ENCODE data around the gene MANBA.

Gene MANBA

GRCh38 chr4:102616636-102617035, 144.1 kb downstream of the MANBA start:
- TF ChIP-seq, protein P1, sequence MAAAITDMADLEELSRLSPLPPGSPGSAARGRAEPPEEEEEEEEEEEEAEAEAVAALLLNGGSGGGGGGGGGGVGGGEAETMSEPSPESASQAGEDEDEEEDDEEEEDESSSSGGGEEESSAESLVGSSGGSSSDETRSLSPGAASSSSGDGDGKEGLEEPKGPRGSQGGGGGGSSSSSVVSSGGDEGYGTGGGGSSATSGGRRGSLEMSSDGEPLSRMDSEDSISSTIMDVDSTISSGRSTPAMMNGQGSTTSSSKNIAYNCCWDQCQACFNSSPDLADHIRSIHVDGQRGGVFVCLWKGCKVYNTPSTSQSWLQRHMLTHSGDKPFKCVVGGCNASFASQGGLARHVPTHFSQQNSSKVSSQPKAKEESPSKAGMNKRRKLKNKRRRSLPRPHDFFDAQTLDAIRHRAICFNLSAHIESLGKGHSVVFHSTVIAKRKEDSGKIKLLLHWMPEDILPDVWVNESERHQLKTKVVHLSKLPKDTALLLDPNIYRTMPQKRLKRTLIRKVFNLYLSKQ (tag by site-specific recombination; IDR thresholded peaks at IDR 0.05; ENCODE audit: borderline replicate concordance): no peak
- no peak for TF ChIP-seq ZNF426 (tag by site-specific recombination; IDR thresholded peaks at IDR 0.05)
- TF ChIP-seq, protein P2, sequence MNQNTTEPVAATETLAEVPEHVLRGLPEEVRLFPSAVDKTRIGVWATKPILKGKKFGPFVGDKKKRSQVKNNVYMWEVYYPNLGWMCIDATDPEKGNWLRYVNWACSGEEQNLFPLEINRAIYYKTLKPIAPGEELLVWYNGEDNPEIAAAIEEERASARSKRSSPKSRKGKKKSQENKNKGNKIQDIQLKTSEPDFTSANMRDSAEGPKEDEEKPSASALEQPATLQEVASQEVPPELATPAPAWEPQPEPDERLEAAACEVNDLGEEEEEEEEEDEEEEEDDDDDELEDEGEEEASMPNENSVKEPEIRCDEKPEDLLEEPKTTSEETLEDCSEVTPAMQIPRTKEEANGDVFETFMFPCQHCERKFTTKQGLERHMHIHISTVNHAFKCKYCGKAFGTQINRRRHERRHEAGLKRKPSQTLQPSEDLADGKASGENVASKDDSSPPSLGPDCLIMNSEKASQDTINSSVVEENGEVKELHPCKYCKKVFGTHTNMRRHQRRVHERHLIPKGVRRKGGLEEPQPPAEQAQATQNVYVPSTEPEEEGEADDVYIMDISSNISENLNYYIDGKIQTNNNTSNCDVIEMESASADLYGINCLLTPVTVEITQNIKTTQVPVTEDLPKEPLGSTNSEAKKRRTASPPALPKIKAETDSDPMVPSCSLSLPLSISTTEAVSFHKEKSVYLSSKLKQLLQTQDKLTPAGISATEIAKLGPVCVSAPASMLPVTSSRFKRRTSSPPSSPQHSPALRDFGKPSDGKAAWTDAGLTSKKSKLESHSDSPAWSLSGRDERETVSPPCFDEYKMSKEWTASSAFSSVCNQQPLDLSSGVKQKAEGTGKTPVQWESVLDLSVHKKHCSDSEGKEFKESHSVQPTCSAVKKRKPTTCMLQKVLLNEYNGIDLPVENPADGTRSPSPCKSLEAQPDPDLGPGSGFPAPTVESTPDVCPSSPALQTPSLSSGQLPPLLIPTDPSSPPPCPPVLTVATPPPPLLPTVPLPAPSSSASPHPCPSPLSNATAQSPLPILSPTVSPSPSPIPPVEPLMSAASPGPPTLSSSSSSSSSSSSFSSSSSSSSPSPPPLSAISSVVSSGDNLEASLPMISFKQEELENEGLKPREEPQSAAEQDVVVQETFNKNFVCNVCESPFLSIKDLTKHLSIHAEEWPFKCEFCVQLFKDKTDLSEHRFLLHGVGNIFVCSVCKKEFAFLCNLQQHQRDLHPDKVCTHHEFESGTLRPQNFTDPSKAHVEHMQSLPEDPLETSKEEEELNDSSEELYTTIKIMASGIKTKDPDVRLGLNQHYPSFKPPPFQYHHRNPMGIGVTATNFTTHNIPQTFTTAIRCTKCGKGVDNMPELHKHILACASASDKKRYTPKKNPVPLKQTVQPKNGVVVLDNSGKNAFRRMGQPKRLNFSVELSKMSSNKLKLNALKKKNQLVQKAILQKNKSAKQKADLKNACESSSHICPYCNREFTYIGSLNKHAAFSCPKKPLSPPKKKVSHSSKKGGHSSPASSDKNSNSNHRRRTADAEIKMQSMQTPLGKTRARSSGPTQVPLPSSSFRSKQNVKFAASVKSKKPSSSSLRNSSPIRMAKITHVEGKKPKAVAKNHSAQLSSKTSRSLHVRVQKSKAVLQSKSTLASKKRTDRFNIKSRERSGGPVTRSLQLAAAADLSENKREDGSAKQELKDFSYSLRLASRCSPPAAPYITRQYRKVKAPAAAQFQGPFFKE (tag by site-specific recombination; IDR thresholded peaks at IDR 0.05; ENCODE audit: borderline replicate concordance): no peak
- no peak for TF ChIP-seq ZNF843 (tag by site-specific recombination; IDR thresholded peaks at IDR 0.05)
- TF ChIP-seq TSHZ1 (tag by site-specific recombination; IDR thresholded peaks at IDR 0.05; ENCODE audit: borderline replicate concordance): no peak
- TF ChIP-seq PRDM1 (tag by site-specific recombination; IDR thresholded peaks at IDR 0.05): no peak
- no peak for TF ChIP-seq ZNF521 (tag by site-specific recombination; IDR thresholded peaks at IDR 0.05)
- no peak for TF ChIP-seq ZNF175 (tag by site-specific recombination; IDR thresholded peaks at IDR 0.05)
- TF ChIP-seq ZNF214 (tag by site-specific recombination; IDR thresholded peaks at IDR 0.05; ENCODE audit: borderline replicate concordance): no peak
- TF ChIP-seq, protein P3, sequence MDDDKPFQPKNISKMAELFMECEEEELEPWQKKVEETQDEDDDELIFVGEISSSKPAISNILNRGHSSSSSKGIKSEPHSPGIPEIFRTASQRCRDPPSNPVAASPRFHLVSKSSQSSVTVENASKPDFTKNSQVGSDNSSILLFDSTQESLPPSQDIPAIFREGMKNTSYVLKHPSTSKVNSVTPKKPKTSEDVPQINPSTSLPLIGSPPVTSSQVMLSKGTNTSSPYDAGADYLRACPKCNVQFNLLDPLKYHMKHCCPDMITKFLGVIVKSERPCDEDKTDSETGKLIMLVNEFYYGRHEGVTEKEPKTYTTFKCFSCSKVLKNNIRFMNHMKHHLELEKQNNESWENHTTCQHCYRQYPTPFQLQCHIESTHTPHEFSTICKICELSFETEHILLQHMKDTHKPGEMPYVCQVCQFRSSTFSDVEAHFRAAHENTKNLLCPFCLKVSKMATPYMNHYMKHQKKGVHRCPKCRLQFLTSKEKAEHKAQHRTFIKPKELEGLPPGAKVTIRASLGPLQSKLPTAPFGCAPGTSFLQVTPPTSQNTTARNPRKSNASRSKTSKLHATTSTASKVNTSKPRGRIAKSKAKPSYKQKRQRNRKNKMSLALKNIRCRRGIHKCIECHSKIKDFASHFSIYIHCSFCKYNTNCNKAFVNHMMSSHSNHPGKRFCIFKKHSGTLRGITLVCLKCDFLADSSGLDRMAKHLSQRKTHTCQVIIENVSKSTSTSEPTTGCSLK (tag by site-specific recombination; IDR thresholded peaks at IDR 0.05): no peak
- Histone ChIP-seq H3K36me3 (ENCODE audit: control insufficient read depth in 2 of 2, insufficient read depth in 1 of 2, low read length in 2 of 2) (peaks cover 0 to 40% of the 10 kb centered on the region in 2 experiments; a peak in 1 of 3 replicates), H3K9me3 (ENCODE audit: control insufficient read depth, insufficient read depth, low read depth, low read length) (no peaks in the 10 kb centered on the region), H3K4me1 (ENCODE audit: control insufficient read depth, insufficient read depth, low read length) (no peaks in the 10 kb centered on the region), H3K4me3 (ENCODE audit: low read depth, low read length) (no peak overlapping the region), H3K27ac (ENCODE audit: extremely low read depth, low read depth, low read length) (no peak overlapping the region)
- CTCF ChIA-PET: no interaction called here
- POLR2A ChIA-PET: no interaction called here

DNA sequence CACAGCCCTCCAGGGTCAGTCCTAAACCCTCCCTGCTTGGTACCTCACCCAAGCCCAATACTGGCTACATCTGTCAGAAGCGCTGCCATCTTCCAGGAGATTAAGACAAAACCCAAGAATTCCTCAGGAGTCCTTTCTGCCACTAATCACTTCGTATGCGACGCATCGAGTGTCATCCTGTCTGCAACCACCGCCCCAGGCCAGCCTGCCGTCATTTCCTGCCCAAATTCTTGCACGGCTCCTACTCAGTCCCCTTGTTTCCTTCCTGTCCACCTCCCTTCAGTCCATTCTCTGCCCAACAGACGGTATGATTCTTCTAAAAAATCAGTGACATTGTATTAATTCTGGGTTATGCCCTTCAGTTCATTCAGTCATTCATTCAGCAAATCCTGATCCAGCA, 146.0 kb downstream of the MANBA start:
- H3K36me3 ChIP-seq (ENCODE audit: control insufficient read depth in 2 of 2, insufficient read depth in 1 of 2, low read length in 2 of 2): peaks cover 0 to 53% of the 10 kb centered on the region in 2 experiments; a peak in 1 of 3 replicates
- TF ChIP-seq ZNF785 (tag by site-specific recombination; IDR thresholded peaks at IDR 0.05) (no peak), HOXA7 (CRISPR knock-in tag; IDR thresholded peaks at IDR 0.05; ENCODE audit: borderline replicate concordance) (no peak), ZNF404 (tag by site-specific recombination; IDR thresholded peaks at IDR 0.05) (no peak), ZNF510 (tag by site-specific recombination; IDR thresholded peaks at IDR 0.05; ENCODE audit: insufficient replicate concordance) (no peak), GFI1B (tag by site-specific recombination; IDR thresholded peaks at IDR 0.05) (no peak), HOXC10 (CRISPR knock-in tag; IDR thresholded peaks at IDR 0.05) (no peak), ZNF16 (tag by site-specific recombination; IDR thresholded peaks at IDR 0.05; ENCODE audit: low read depth) (no peak), KLF9 (tag by site-specific recombination; IDR thresholded peaks at IDR 0.05; ENCODE audit: low read depth) (no peak), ZNF302 (tag by site-specific recombination; IDR thresholded peaks at IDR 0.05; ENCODE audit: low read depth) (no peak), ZNF792 (tag by site-specific recombination; IDR thresholded peaks at IDR 0.05) (no peak), ZNF610 (tag by site-specific recombination; IDR thresholded peaks at IDR 0.05; ENCODE audit: borderline replicate concordance) (no peak), ZFP41 (tag by site-specific recombination; IDR thresholded peaks at IDR 0.05; ENCODE audit: borderline replicate concordance) (no peak)

More for the DNA sequence above, 146.0 kb downstream of the MANBA start:
- no peak overlapping the region for H3K4me3 ChIP-seq (ENCODE audit: low read depth, low read length)
- POLR2A ChIA-PET: no interaction called here
- H3K9me3 ChIP-seq (ENCODE audit: control insufficient read depth, insufficient read depth, low read depth, low read length): no peaks in the 10 kb centered on the region
- no peak overlapping the region for H3K27ac ChIP-seq (ENCODE audit: extremely low read depth, low read depth, low read length)
- H3K4me1 ChIP-seq (ENCODE audit: control insufficient read depth, insufficient read depth, low read length): no peaks in the 10 kb centered on the region
- CTCF ChIA-PET: no interaction called here
